Activated CD8-positive, alpha-beta memory T cell treated with anti-CD3 and anti-CD28 coated beads, Interleukin-2, amount 50 U/mL, for 1 hour (primary cell): ENCODE measurements around the gene OR2L3.
"Not testable (repeated sequence)": the region's sequence is repeated elsewhere in the genome, so short reads cannot be mapped to it uniquely, and the experiment has no call there.

Experiments
- DNase-seq: peaks from one replicate; pipeline ENCODE4 v3.0.0-alpha.2; 2020; ENCODE audit errors: extremely low read depth

OR2L3 gene

GRCh38 chr1:248046536-248046935 is at the start of gene OR2L3:
OR2L3 (plus strand) TSS chr1:248046836; CDS start chr1:248060682, 13,846 bp downstream.
- DNase-seq, result no peak

- no peak for DNase-seq
These were observed 47.8 kb upstream of the OR2L3 start for GRCh38 chr1:247998811-247999210.

- no peak for DNase-seq
These were observed 46.5 kb upstream of the OR2L3 start for GRCh38 chr1:248000169-248000568.

GRCh38 chr1:248007778-248008177 is 38.9 kb upstream of the OR2L3 start:
- no peak for DNase-seq

GRCh38 chr1:248009681-248010080 is 37.0 kb upstream of the OR2L3 start:
- DNase-seq, result no peak

- no peak for DNase-seq
These were observed 33.4 kb upstream of the OR2L3 start, which contains the start of gene OR2L5 for GRCh38 chr1:248013229-248013710. OR2L5 (plus strand) TSS chr1:248013660; CDS start chr1:248021948, 8,288 bp downstream.

- no peak for DNase-seq
These were observed 30.8 kb upstream of the OR2L3 start for GRCh38 chr1:248015803-248016202.

- no peak for DNase-seq
These were observed 16.9 kb upstream of the OR2L3 start, which contains the start of gene OR2L2 for GRCh38 chr1:248029770-248030169. OR2L2 (plus strand) TSS chr1:248030070; CDS start chr1:248038268, 8,198 bp downstream.

GRCh38 chr1:248045209-248045608 is 1.4 kb upstream of the OR2L3 start:
- DNase-seq, result no peak

- DNase-seq, result no peak
These were observed 372 bp downstream of the OR2L3 start for GRCh38 chr1:248047008-248047407.

- no peak for DNase-seq
These were observed 8.0 kb downstream of the OR2L3 start for GRCh38 chr1:248054671-248055070.

- no peak for DNase-seq
These were observed 8.6 kb downstream of the OR2L3 start for GRCh38 chr1:248055261-248055660.

- DNase-seq, result no peak
These were observed 18.4 kb downstream of the OR2L3 start for GRCh38 chr1:248065071-248065470.

- no peak for DNase-seq
These were observed 19.0 kb downstream of the OR2L3 start for GRCh38 chr1:248065604-248066003.

- DNase-seq, result not testable (repeated sequence)
These were observed 37.2 kb downstream of the OR2L3 start for GRCh38 chr1:248083864-248084263.

GRCh38 chr1:248094884-248095283 is 48.2 kb downstream of the OR2L3 start, which contains the start of gene OR2L13:
OR2L13 (plus strand) TSS chr1:248095184; CDS start chr1:248099376, 4,192 bp downstream.
- no peak for DNase-seq

GRCh38 chr1:248098529-248098928 is 51.9 kb downstream of the OR2L3 start:
- no peak for DNase-seq

- no peak for DNase-seq
These were observed 56.2 kb downstream of the OR2L3 start for GRCh38 chr1:248102847-248103246.

GRCh38 chr1:248111157-248111556 is 64.5 kb downstream of the OR2L3 start:
- no peak for DNase-seq
